DND-41 (cell line): ENCODE data around the gene PRKAB1.

Experiments
- ATAC-seq: fragments of 200-7000 bp; cut with Tn5 transposase; 3 replicates; pipeline ENCODE4 v1.9.1; 2021; ENCODE audit warnings: low read depth; ENCODE audit not compliant: insufficient read depth
- DNase-seq: peaks from one replicate; pipeline ENCODE4 v3.0.0-alpha.2; 2020
- H2AFZ ChIP-seq: 2 replicates; pipeline ENCODE4 v1.6.0; 2012; ENCODE audit warnings: low read depth, low read length
- H3K27ac ChIP-seq: 2 replicates; pipeline ENCODE4 v1.5.1; 2012; ENCODE audit warnings: low read length, inconsistent platforms
- H3K27me3 ChIP-seq: fragments of 200-600 bp; sonication (generic); 2 replicates; pipeline ENCODE4 v1.6.0; 2012; ENCODE audit warnings: low read length, mild to moderate bottlenecking, inconsistent platforms; ENCODE audit not compliant: insufficient read depth, poor library complexity
- H3K36me3 ChIP-seq: 2 replicates; pipeline ENCODE4 v1.5.1; 2012; ENCODE audit warnings: low read length, inconsistent platforms; ENCODE audit not compliant: insufficient read depth
- H3K4me1 ChIP-seq: 2 replicates; pipeline ENCODE4 v1.5.1; 2012; ENCODE audit warnings: mild to moderate bottlenecking, low read length; ENCODE audit not compliant: insufficient read depth
- H3K4me2 ChIP-seq: 2 replicates; pipeline ENCODE4 v1.6.0; 2012; ENCODE audit warnings: mild to moderate bottlenecking, moderate library complexity, low read length, inconsistent platforms; ENCODE audit not compliant: insufficient read depth
- H3K4me3 ChIP-seq, 2 experiments: fragments of 200-600 bp in 1 of 2; shearing (Covaris generic) in 1 of 2; 2 replicates each; pipeline ENCODE4 v1.5.1; 2012 to 2016; ENCODE audit warnings: inconsistent platforms in 2 of 2, low read length in 2 of 2, mild to moderate bottlenecking in 2 of 2, low read depth in 1 of 2, moderate library complexity in 1 of 2
- H3K79me2 ChIP-seq: 2 replicates; pipeline ENCODE4 v1.6.0; 2012; ENCODE audit warnings: low read length, inconsistent platforms; ENCODE audit not compliant: insufficient read depth
- H3K9ac ChIP-seq: 2 replicates; pipeline ENCODE4 v1.6.0; 2012; ENCODE audit warnings: low read depth, mild to moderate bottlenecking, inconsistent platforms, low read length, moderate library complexity
- H3K9me3 ChIP-seq: 2 replicates; pipeline ENCODE4 v1.5.1; 2012; ENCODE audit warnings: low read length, moderate library complexity, mild to moderate bottlenecking, inconsistent platforms; ENCODE audit not compliant: insufficient read depth, severe bottlenecking
- H4K20me1 ChIP-seq: 2 replicates; pipeline ENCODE4 v1.6.0; 2012; ENCODE audit warnings: low read length; ENCODE audit not compliant: insufficient read depth
- EZH2 ChIP-seq: IDR thresholded peaks from 3 replicates; pipeline ENCODE4 v1.6.1; 2012; ENCODE audit warnings: borderline replicate concordance, low read depth, mild to moderate bottlenecking, moderate library complexity, low read length, inconsistent platforms; ENCODE audit not compliant: severe bottlenecking
- TF ChIP-seq, protein P1 (sequence below): IDR thresholded peaks from 2 replicates; pipeline ENCODE4 v1.5.1; 2012; ENCODE audit warnings: borderline replicate concordance, low read length, moderate library complexity, mild to moderate bottlenecking; ENCODE audit not compliant: poor library complexity, severe bottlenecking; ENCODE audit errors: extremely low read depth

PRKAB1 gene

DNA sequence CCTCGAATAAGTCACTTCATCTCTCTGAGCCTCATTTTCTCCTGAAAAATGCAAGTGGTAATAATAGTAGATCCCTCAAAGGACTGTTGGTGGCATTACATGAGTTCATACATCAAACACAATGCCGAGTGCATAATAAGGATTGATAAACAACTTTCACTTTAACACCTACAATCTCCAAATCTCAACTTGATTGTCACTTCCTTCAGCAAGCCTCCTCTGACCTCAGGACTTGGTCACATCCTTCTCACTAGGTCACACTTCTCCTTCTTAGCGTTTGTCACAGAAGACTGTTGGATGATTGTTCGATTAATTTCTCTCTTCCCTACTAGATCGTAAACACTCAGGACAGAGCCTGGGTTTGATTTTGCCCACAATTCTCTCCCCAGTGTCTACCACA lies 7.9 kb upstream of the PRKAB1 start:
- Histone ChIP-seq H3K4me3 (no peak overlapping the region), H3K79me2 (no peaks in the 10 kb centered on the region), H4K20me1 (no peaks in the 10 kb centered on the region), H3K36me3 (no peaks in the 10 kb centered on the region), H3K4me2 (no peak overlapping the region), H3K9me3 (no peaks in the 10 kb centered on the region), H2AFZ (no peak overlapping the region), H3K27ac (no peak overlapping the region), H3K9ac (no peak overlapping the region), H3K27me3 (no peaks in the 10 kb centered on the region), H3K4me1 (no peaks in the 10 kb centered on the region)
- TF ChIP-seq, protein P1, sequence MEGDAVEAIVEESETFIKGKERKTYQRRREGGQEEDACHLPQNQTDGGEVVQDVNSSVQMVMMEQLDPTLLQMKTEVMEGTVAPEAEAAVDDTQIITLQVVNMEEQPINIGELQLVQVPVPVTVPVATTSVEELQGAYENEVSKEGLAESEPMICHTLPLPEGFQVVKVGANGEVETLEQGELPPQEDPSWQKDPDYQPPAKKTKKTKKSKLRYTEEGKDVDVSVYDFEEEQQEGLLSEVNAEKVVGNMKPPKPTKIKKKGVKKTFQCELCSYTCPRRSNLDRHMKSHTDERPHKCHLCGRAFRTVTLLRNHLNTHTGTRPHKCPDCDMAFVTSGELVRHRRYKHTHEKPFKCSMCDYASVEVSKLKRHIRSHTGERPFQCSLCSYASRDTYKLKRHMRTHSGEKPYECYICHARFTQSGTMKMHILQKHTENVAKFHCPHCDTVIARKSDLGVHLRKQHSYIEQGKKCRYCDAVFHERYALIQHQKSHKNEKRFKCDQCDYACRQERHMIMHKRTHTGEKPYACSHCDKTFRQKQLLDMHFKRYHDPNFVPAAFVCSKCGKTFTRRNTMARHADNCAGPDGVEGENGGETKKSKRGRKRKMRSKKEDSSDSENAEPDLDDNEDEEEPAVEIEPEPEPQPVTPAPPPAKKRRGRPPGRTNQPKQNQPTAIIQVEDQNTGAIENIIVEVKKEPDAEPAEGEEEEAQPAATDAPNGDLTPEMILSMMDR = no peak
- no peak for TF ChIP-seq EZH2
- ATAC-seq = no peak
- DNase-seq = no peak

DNA sequence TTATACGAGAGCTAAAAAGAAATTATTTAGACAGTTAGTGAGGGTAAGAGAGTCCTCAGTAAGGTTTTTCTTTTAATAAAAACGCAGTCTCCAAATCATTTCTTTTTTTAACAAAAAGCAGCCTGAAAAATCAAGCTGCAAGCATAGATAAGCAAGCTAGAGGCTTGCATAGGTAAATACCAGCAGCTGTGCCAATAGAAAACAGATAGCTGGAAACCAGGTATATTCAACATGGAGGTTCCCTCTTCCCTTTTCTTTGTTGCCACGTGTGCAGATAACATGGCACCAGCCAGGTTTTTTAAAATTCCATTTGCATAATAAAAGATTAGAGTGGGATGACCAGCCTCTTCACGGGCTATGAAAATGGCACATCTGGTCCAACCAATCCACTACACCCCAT lies 6.1 kb upstream of the PRKAB1 start:
- H3K27me3 ChIP-seq = no peaks in the 10 kb centered on the region

DNA sequence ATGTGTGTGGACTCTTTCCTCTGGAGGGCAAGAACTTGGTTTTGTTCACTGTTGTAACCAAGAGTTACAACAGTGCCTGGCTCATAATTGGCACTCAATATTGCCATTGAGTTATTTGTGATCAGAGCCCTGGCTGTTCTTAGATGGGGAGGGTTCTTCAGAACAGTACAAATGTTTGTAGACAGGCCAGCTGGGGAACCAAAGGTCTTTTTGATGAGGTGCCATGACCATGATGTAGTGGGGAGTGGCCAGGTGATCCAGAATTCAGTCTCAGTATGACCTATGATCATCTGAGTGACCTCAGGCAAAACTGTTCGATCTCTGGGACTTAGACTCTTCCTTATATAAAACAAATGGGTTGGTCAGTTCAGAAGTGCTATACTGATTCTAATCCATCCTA lies 3.3 kb upstream of the PRKAB1 start:
- H3K4me3 ChIP-seq = no peak overlapping the region
- peaks cover 1% of the 10 kb centered on the region; the same call in 1 of the 2 replicates for H4K20me1 ChIP-seq
- H3K4me2 ChIP-seq = no peak overlapping the region
- H3K27ac ChIP-seq = no peak overlapping the region
- no peak overlapping the region for H2AFZ ChIP-seq
- H3K9ac ChIP-seq = no peak overlapping the region
- H3K9me3 ChIP-seq = no peaks in the 10 kb centered on the region
- no peaks in the 10 kb centered on the region for H3K27me3 ChIP-seq
- no peak for DNase-seq
- H3K79me2 ChIP-seq = peaks cover 17% of the 10 kb centered on the region
- no peak for ATAC-seq
- peaks cover 6% of the 10 kb centered on the region; the same call in 1 of the 2 replicates for H3K36me3 ChIP-seq
- TF ChIP-seq, protein P1 = no peak
- TF ChIP-seq EZH2 = no peak
- H3K4me1 ChIP-seq = peaks cover 26% of the 10 kb centered on the region

More for the DNA sequence above, 6.1 kb upstream of the PRKAB1 start:
- DNase-seq (no peak), ATAC-seq (no peak)
- Histone ChIP-seq H3K4me3 (no peak overlapping the region), H3K4me1 (peaks cover 12% of the 10 kb centered on the region), H2AFZ (no peak overlapping the region), H3K36me3 (no peaks in the 10 kb centered on the region), H3K9me3 (no peaks in the 10 kb centered on the region), H3K79me2 (no peaks in the 10 kb centered on the region), H3K27ac (no peak overlapping the region), H3K4me2 (no peak overlapping the region), H3K9ac (no peak overlapping the region), H4K20me1 (no peaks in the 10 kb centered on the region)
- TF ChIP-seq, protein P1 = no peak
- no peak for TF ChIP-seq EZH2
